Ishikawa (cell line): Measurements from ENCODE around the gene NTRK1.

Experiments
- CEBPB ChIP-seq: IDR thresholded peaks from 2 replicates; pipeline ENCODE4 v1.6.1; 2012
- EGR1 ChIP-seq: IDR thresholded peaks from 2 replicates; pipeline ENCODE4 v1.6.1; 2012
- EP300 ChIP-seq: IDR thresholded peaks from 2 replicates; pipeline ENCODE4 v1.6.1; 2012; ENCODE audit warnings: borderline replicate concordance
- MAX ChIP-seq: IDR thresholded peaks from 2 replicates; pipeline ENCODE4 v1.6.1; 2012
- RAD21 ChIP-seq: IDR thresholded peaks from 2 replicates; pipeline ENCODE4 v1.6.1; 2012; ENCODE audit warnings: low read depth
- REST ChIP-seq: IDR thresholded peaks from 2 replicates; pipeline ENCODE4 v1.6.1; 2012; ENCODE audit warnings: low read depth, mild to moderate bottlenecking
- YY1 ChIP-seq: IDR thresholded peaks from 2 replicates; pipeline ENCODE4 v1.6.1; 2012; ENCODE audit warnings: low read depth

GRCh38 chr1:156883919-156884318, 23.3 kb downstream of the NTRK1 start:
- TF ChIP-seq YY1 (no peak), EP300 (no peak), REST (no peak), RAD21 (no peak), CEBPB (no peak), EGR1 (no peak), MAX (no peak)
